DLD1 (cell line): ENCODE measurements around the gene TEF.

ENCODE experiments used
- in situ Hi-C: cut with HindIII; loops from 2 replicates; pipeline ENCODE4 v1.10.0; 2017; ENCODE audit warnings: low sequenced_read_pairs

The TEF gene

GRCh38 chr22:41447435-41448188 is 65.9 kb downstream of the TEF start:
- in situ Hi-C loops, result no loop called here

- in situ Hi-C loops, result no loop called here
Observed at GRCh38 chr22:41448189-41448808, 66.6 kb downstream of the TEF start.
